ENCODE data around the gene C1RL.

- TF ChIP-seq, protein P1, sequence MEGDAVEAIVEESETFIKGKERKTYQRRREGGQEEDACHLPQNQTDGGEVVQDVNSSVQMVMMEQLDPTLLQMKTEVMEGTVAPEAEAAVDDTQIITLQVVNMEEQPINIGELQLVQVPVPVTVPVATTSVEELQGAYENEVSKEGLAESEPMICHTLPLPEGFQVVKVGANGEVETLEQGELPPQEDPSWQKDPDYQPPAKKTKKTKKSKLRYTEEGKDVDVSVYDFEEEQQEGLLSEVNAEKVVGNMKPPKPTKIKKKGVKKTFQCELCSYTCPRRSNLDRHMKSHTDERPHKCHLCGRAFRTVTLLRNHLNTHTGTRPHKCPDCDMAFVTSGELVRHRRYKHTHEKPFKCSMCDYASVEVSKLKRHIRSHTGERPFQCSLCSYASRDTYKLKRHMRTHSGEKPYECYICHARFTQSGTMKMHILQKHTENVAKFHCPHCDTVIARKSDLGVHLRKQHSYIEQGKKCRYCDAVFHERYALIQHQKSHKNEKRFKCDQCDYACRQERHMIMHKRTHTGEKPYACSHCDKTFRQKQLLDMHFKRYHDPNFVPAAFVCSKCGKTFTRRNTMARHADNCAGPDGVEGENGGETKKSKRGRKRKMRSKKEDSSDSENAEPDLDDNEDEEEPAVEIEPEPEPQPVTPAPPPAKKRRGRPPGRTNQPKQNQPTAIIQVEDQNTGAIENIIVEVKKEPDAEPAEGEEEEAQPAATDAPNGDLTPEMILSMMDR (IDR thresholded peaks at IDR 0.05) = no peak
- no peak for TF ChIP-seq POLR2A (IDR thresholded peaks at IDR 0.05)
Measured at GRCh38 chr12:7137908-7138307, 28.9 kb upstream of the C1RL start.

Measured in uterus (tissue), 2 donors.